DMS 273 treated with DMSO at 0.1 percent for 48 hours (cell line): ENCODE measurements around the gene RNU1-4.
"Not testable (repeated sequence)": the region's sequence is repeated elsewhere in the genome, so short reads cannot be mapped to it uniquely, and the experiment has no call there.

ENCODE experiments used
- DNase-seq: peaks from one replicate; lab custom pipeline; 2025; lab: John Stamatoyannopoulos, UW

RNU1-4 gene

DNA sequence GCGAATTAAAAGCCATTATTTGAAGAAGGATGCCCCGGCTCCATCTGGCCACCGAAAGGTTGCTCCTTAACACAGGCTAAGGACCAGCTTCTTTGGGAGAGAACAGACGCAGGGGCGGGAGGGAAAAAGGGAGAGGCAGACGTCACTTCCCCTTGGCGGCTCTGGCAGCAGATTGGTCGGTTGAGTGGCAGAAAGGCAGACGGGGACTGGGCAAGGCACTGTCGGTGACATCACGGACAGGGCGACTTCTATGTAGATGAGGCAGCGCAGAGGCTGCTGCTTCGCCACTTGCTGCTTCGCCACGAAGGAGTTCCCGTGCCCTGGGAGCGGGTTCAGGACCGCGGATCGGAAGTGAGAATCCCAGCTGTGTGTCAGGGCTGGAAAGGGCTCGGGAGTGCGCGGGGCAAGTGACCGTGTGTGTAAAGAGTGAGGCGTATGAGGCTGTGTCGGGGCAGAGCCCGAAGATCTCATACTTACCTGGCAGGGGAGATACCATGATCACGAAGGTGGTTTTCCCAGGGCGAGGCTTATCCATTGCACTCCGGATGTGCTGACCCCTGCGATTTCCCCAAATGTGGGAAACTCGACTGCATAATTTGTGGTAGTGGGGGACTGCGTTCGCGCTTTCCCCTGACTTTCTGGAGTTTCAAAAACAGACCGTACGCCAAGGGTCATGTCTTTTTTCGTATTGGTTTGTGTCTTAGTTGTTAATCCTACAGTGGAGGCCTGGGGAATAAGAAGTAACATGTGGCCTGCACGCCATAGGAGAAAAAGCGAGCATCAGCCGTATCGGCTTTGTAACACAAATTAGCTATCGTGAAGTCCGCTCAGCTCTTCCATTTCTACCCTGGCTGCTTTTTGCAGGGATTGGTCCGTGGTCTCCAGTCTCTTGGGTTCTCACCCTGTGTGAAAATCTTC lies at the start of gene RNU1-4:
Gene RNU1-4 (plus strand): TSS at position 470 of the 918 bp plus-strand sequence.
- DNase-seq, result not testable (repeated sequence)

DNA sequence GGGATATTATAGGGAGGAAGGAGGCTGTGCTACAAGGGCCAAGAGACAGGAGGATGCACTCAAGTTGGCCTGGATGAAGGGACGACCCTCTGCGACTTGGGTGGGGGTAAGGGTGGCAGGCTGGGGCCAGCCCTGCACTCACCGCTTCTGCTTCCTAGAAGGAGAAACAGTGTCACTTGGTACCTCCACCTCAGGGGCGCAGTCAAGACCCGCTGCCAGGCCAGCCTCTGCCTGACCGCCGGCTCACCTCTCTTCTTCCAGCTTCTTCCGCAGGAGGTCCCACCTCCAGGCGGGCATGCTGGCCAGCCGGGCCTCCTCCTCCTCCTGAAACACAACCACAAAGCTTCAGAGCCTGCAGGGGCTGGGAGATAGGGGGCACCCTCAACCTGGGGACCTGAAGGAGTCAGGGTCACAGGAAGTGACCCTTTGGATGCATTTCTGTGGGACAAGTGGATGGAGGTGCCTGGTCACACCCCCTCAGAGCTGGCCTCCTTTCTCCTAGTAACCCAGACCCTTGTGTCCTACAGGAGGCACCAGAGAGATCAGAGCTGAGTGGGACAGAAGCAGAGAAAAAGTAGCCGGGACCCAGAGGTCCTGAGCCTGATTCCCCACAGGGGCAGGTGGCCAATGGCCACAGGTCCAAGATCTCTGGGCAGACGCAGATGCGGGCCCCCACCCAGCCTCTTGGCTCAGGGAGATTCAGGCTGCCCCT lies 49.2 kb upstream of the RNU1-4 start:
- DNase-seq, result not testable (repeated sequence)

GRCh38 chr1:16692283-16692682 lies 48.0 kb upstream of the RNU1-4 start:
- not testable (repeated sequence) for DNase-seq

- not testable (repeated sequence) for DNase-seq
These were observed 47.4 kb upstream of the RNU1-4 start for GRCh38 chr1:16692717-16693448.

DNA sequence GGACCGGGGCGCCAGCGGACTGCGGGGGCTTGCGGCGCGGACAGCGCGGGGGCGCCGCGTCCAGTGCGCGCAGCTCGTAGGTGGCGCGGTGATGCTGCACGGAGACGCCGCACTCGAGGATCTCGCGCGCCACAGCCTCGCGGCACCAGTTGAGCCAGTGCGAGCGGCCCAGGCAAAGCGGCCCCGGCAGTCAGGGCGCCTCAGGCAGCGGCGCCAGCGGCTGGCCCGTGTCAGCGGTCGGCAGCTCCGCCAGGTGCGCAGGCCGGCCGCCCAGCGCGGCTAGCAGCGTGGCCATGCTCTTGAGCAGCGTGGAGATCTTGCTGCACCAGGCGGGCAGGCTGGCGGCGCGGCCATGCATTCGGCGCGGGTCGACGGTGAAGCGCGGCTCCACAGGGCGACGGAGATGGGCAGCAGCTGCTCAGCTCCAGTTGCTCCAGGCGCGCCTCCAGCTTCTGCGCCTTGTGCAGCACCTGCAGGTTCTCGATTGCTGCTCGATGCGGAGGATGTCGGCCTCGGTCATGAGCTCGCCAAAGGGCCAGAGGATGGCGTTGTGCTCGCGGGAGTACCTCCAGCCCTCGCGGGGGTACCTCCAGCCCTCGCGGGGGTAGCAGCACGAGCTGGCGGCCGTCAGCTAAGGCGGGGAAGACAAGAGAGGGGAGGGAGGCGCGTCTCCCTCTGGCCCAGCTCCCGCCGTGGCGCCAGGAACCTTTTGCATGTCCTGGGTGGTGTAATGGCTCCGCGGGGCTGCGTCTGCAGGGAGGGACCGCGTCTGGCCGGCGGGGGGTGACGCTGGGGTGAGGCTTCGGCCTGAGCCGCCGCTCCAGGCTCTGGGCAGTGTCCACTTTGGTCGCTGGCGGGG lies 46.6 kb upstream of the RNU1-4 start:
- not testable (repeated sequence) for DNase-seq

DNA sequence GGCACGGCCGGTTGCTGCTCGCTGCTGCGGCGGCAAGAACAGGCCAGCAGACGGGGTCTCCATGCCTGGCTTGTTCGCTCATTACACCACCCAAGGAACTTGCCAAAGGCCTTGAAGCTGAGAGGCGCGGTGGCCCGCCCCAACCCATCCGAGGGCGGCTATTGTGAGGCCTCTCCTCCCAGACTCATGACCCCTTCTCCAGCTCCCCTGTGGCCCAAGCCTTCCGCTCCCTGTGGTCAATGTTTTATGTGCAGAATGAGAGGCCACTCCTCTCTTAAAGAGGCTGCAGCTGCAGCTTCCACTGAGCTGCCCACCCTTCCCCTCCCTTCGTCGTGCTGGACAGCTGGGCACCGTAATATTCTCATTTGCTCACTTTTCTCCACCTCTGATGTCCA lies 46.0 kb upstream of the RNU1-4 start:
- not testable (repeated sequence) for DNase-seq

DNA sequence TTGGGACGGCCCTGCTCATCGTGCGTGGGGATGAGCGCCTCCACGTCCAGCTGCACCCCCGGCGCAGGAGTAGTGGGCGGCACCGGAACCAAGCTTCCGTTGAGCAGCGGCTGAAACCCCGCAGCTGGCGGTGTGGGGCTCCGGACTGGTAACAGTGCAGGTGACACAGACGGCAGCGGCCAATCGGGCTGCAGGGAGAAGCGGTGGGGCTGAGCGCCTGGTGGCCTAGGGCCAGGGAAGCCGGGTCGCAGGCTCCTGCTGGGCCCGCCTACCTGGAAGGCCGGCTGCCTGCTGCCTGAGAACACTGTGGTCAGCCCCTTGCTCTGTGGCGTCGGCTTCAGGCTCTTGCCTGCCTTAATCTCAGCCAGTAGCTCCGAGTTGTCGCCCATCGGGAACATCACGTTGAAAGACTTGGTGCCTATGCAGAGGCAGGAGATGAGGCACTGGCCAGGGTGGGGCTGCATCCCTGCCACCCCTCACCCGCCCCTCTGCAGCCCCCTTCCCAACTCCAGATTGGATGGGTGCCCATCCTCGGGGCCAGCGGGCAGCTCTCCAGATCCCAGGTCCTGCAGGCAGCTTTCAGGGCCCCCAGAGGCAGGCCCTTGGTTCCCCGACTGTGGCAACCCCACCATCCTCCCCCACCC lies 43.7 kb upstream of the RNU1-4 start:
- not testable (repeated sequence) for DNase-seq

GRCh38 chr1:16697152-16697551 lies 43.2 kb upstream of the RNU1-4 start:
- DNase-seq, result not testable (repeated sequence)

DNA sequence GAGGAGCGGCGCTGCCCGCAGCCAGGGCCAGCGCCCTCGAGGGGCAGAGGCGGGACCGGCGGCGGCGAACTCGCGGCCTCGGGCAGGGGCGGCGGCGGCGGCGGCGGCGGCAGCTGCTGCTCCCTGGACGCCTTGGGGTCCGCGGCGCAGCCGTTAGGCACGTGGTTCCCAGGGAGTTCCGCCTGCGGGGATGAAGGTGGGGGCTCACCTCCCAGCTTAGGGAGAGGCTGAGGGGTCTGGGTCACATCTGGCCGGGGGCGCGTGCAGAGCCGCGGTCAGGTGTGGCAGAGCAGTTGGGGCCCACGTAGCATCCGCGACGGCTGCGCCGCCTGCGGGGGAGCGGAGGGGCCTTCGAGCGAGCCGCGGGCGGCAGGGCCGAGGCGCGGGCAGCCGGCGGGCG lies 40.9 kb upstream of the RNU1-4 start:
- not testable (repeated sequence) for DNase-seq

- DNase-seq, result not testable (repeated sequence)
These were observed 40.0 kb upstream of the RNU1-4 start for GRCh38 chr1:16700138-16700895.

GRCh38 chr1:16701189-16701588 lies 39.1 kb upstream of the RNU1-4 start:
- not testable (repeated sequence) for DNase-seq

- DNase-seq, result not testable (repeated sequence)
These were observed 38.0 kb upstream of the RNU1-4 start for GRCh38 chr1:16702280-16702679.

DNA sequence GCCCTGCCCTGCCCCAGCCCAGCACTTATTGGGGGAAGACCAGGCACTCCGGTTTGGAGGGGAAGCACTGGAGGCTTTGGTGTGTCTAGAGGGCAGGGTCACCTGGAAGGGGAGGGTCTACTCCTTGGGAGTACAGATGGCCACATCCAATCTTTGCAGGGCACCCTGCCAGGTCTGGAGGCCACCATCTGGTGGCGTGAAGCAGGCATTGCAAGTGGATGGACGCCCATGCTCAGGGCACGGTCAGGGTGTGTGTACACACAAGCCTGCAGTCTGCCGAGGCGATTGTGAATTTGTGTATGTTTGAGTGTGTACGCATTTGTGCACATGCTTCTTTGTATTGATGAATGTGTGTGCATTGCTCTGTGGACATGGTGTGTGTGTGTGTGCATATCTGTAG lies 37.2 kb upstream of the RNU1-4 start:
- not testable (repeated sequence) for DNase-seq

- DNase-seq, result not testable (repeated sequence)
These were observed 36.7 kb upstream of the RNU1-4 start for GRCh38 chr1:16703602-16704001.

DNA sequence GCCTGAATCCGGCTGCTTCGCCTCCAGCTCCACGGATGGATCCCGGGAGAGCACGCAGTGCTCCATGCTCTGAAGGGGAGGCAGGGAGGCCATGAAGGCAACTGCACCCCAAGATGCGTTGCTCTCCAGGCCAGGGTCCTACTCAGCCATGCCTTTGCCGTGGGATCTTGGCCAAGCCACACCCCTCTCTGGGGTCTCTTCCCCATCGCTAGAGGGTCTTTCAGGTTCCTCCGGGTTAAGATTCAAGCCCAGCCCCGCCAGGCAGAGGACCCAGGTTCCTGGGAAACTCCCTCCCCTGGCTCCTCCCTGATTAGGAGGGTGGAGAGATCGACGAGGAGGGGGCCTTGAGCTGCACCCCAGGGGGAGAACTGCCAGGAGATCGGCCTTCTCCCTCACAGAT lies 36.2 kb upstream of the RNU1-4 start:
- DNase-seq, result not testable (repeated sequence)

GRCh38 chr1:16704502-16705100 lies 35.7 kb upstream of the RNU1-4 start:
- not testable (repeated sequence) for DNase-seq

DNA sequence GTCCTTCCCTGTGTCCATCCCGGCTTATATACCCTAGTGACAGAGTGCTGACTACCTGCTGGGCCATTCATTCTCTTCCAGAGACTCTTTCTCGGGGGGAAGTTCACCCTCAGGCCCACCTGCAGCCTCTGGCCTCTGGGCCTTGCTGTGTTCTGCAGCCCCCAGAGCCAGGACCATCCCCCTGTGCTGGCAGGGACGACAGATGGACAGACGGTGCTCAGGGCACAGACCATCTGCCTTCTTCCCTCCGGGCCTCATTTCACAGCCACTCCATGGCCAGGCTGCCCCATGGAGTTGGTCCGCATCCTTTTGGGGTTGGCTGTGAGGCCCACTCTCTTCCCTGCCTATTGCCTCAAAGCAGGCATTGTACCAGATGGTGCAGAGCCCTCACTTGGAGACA lies 34.0 kb upstream of the RNU1-4 start:
- DNase-seq, result peak; percentile 59

GRCh38 chr1:16707130-16708093 lies 32.9 kb upstream of the RNU1-4 start:
- not testable (repeated sequence) for DNase-seq
